ENCODE measurements around the gene ANO2. TPM values are rescaled to one million over a fixed set of nuclear protein-coding genes. Genes with fewer than 3 reads are reported as not detected.

Gene ANO2
- total RNA-seq, 1 experiment from 2014 or later: not detected

Other genes with a start within 250 kb of the ANO2 start
- gene VWF, start 179.4 kb upstream of the ANO2 start, total RNA-seq (2014; rRNA removed; shearing (Covaris generic)): 0.09 and 0.50 TPM in 2 replicates